ENCODE measurements around the gene GLB1L2.

Gene GLB1L2

GRCh38 chr11:134387501-134387900 lies 55.7 kb downstream of the GLB1L2 start:
- DNase-seq, result no peak

GRCh38 chr11:134388590-134388989 lies 56.8 kb downstream of the GLB1L2 start:
- DNase-seq, result no peak

- no peak for DNase-seq
Measured at GRCh38 chr11:134389464-134390180, 57.8 kb downstream of the GLB1L2 start.

GRCh38 chr11:134390706-134391569 lies 59.1 kb downstream of the GLB1L2 start:
- DNase-seq, result peak; percentile 11

- DNase-seq, result no peak
Measured at GRCh38 chr11:134391656-134392055, 59.9 kb downstream of the GLB1L2 start.

- no peak for DNase-seq
Measured at GRCh38 chr11:134392953-134393615, 61.3 kb downstream of the GLB1L2 start.

- DNase-seq, result no peak
Measured at GRCh38 chr11:134393638-134394037, 61.9 kb downstream of the GLB1L2 start.

GRCh38 chr11:134394311-134394710 lies 62.5 kb downstream of the GLB1L2 start:
- no peak for DNase-seq

GRCh38 chr11:134395002-134395401 lies 63.2 kb downstream of the GLB1L2 start:
- DNase-seq, result no peak

GRCh38 chr11:134397304-134398078 lies 65.7 kb downstream of the GLB1L2 start:
- no peak for DNase-seq

- no peak for DNase-seq
Measured at GRCh38 chr11:134398079-134398444, 66.3 kb downstream of the GLB1L2 start.

GRCh38 chr11:134398644-134399292 lies 67.0 kb downstream of the GLB1L2 start:
- no peak for DNase-seq

GRCh38 chr11:134399293-134399654 lies 67.5 kb downstream of the GLB1L2 start:
- no peak for DNase-seq

GRCh38 chr11:134399996-134400395 lies 68.2 kb downstream of the GLB1L2 start:
- DNase-seq, result no peak

GRCh38 chr11:134401825-134402809 lies 70.3 kb downstream of the GLB1L2 start:
- no peak for DNase-seq

GRCh38 chr11:134402910-134403309 lies 71.1 kb downstream of the GLB1L2 start:
- DNase-seq, result no peak

GRCh38 chr11:134404575-134405341 lies 73.0 kb downstream of the GLB1L2 start:
- DNase-seq, result no peak

GRCh38 chr11:134405436-134405835 lies 73.6 kb downstream of the GLB1L2 start:
- no peak for DNase-seq

- DNase-seq, result no peak
Measured at GRCh38 chr11:134405841-134406240, 74.1 kb downstream of the GLB1L2 start.

Measured in COR-L47 (cell line).